C4-2B (cell line): ENCODE measurements around the gene ACSF3.

Experiments
- CTCF ChIP-seq: fragments of 450-650 bp; conservative IDR thresholded peaks from 2 replicates; pipeline ENCODE4 v1.5.1; 2017; ENCODE audit warnings: mild to moderate bottlenecking
- ZFX ChIP-seq: fragments of 450-650 bp; IDR thresholded peaks from 2 replicates; pipeline ENCODE4 v1.6.1; 2017

GRCh38 chr16:89061590-89062380 lies 31.9 kb upstream of the ACSF3 start:
- TF ChIP-seq CTCF, result no peak
- no peak for TF ChIP-seq ZFX
